Measurements from ENCODE around the gene ABCD1. TPM values are rescaled to one million over a fixed set of nuclear protein-coding genes. Genes with fewer than 3 reads are reported as not detected.
"Not testable (repeated sequence)": the region's sequence is repeated elsewhere in the genome, so short reads cannot be mapped to it uniquely, and the experiment has no call there.

The ABCD1 gene
- total RNA-seq, 2 donors from 2014 or later, result 11.5 to 15.0 TPM

- DNase-seq (no peak), ATAC-seq (no peak)
- intact Hi-C loops (cut with DNase I), result no loop called here
These were observed 32.0 kb upstream of the ABCD1 start for GRCh38 chrX:153692611-153693156.

GRCh38 chrX:153693216-153694086 lies 31.2 kb upstream of the ABCD1 start:
- intact Hi-C loops (cut with DNase I), result no loop called here

GRCh38 chrX:153694256-153694655 lies 30.4 kb upstream of the ABCD1 start:
- ATAC-seq; intact Hi-C loops (cut with DNase I); DNase-seq: not testable (repeated sequence)

More at GRCh38 chrX:153693216-153694086, 31.2 kb upstream of the ABCD1 start:
- DNase-seq (no peak), ATAC-seq (no peak)

- intact Hi-C loops (cut with DNase I), result no loop called here
- ATAC-seq (no peak), DNase-seq (no peak)
These were observed 29.9 kb upstream of the ABCD1 start for GRCh38 chrX:153694687-153695270.

GRCh38 chrX:153696100-153696499 lies 28.6 kb upstream of the ABCD1 start:
- DNase-seq, result no peak
- no peak for ATAC-seq
- intact Hi-C loops (cut with DNase I), result no loop called here

GRCh38 chrX:153696538-153696937 lies 28.1 kb upstream of the ABCD1 start:
- ATAC-seq; intact Hi-C loops (cut with DNase I); DNase-seq: not testable (repeated sequence)

GRCh38 chrX:153696986-153697722 lies 27.5 kb upstream of the ABCD1 start:
- not testable (repeated sequence) for ATAC-seq

GRCh38 chrX:153697924-153698865 lies 26.5 kb upstream of the ABCD1 start:
- intact Hi-C loops (cut with DNase I), result no loop called here
- ATAC-seq (no peak), DNase-seq (no peak)

More at GRCh38 chrX:153696986-153697722, 27.5 kb upstream of the ABCD1 start:
- intact Hi-C loops (cut with DNase I); DNase-seq: not testable (repeated sequence)

- DNase-seq; ATAC-seq; intact Hi-C loops (cut with DNase I): not testable (repeated sequence)
These were observed 25.4 kb upstream of the ABCD1 start for GRCh38 chrX:153699210-153699783.

GRCh38 chrX:153699784-153700371 lies 24.8 kb upstream of the ABCD1 start:
- intact Hi-C loops (cut with DNase I); DNase-seq: not testable (repeated sequence)
- ATAC-seq, result peak; percentile 52 to 75

- ATAC-seq, result peak; percentile 3 to 20
- no peak for DNase-seq
- intact Hi-C loops (cut with DNase I), result no loop called here
These were observed 24.2 kb upstream of the ABCD1 start for GRCh38 chrX:153700376-153700945.

- DNase-seq, result no peak
- intact Hi-C loops (cut with DNase I), result no loop called here
- ATAC-seq, result no peak
These were observed 23.7 kb upstream of the ABCD1 start for GRCh38 chrX:153700967-153701366.

- ATAC-seq (no peak), DNase-seq (no peak)
- intact Hi-C loops (cut with DNase I), result no loop called here
These were observed 22.9 kb upstream of the ABCD1 start for GRCh38 chrX:153701706-153702105.

GRCh38 chrX:153702336-153703035 lies 22.2 kb upstream of the ABCD1 start:
- intact Hi-C loops (cut with DNase I), result no loop called here
- ATAC-seq (no peak), DNase-seq (no peak)

- ATAC-seq, result peak in 1 of 2 donors; percentile 32
- peak; percentile 62 for DNase-seq
- intact Hi-C loops (cut with DNase I), result no loop called here
These were observed 21.7 kb upstream of the ABCD1 start for GRCh38 chrX:153703036-153703370.

- intact Hi-C loops (cut with DNase I), result no loop called here
- ATAC-seq (no peak), DNase-seq (no peak)
These were observed 20.6 kb upstream of the ABCD1 start for GRCh38 chrX:153704021-153704526.
